Thyroid gland (tissue), 4 donors: ENCODE data around the gene NFIA.

Experiments
- CTCF ChIP-seq, 6 experiments: fragments of 200-600 bp in 3 of 6; fragments of 450-650 bp in 3 of 6; sonication (generic) in 3 of 6; IDR thresholded peaks; one replicate each; pipeline ENCODE4 v1.5.1; 2016 to 2019; ENCODE audit warnings: antibody characterized with exemption in 6 of 6, mild to moderate bottlenecking in 2 of 6, inconsistent platforms in 1 of 6, moderate library complexity in 1 of 6
- POLR2A ChIP-seq, 2 donors: fragments of 450-650 bp; IDR thresholded peaks; one replicate each; pipeline ENCODE4 v1.6.1; 2017; ENCODE audit warnings: antibody characterized with exemption in 2 of 2, mild to moderate bottlenecking in 2 of 2, moderate library complexity in 1 of 2

- TF ChIP-seq CTCF (IDR thresholded peaks at IDR 0.05) (no peak), POLR2A (IDR thresholded peaks at IDR 0.05) (no peak)
These were observed 414.7 kb downstream of the NFIA start for GRCh38 chr1:61497013-61497412.
